SK-MEL-5 (cell line): ENCODE results near the gene ZC3H10. TPM values are rescaled to one million over a fixed set of nuclear protein-coding genes. Genes with fewer than 3 reads are reported as not detected.

Source experiments
- DNase-seq: peaks from one replicate; pipeline ENCODE4 v3.0.0-alpha.2; 2016; ENCODE audit warnings: low read depth, low spot score
- in situ Hi-C: cut with HindIII; loops from 2 replicates; pipeline ENCODE4 v1.10.0; 2016; ENCODE audit warnings: low sequenced_read_pairs, high pct_unique_total_duplicates, low pct_unique_long_range_greater_than_20kb
- total RNA-seq: library from RNA; depleted of rRNA; stranded (reverse); fragments of >200 nt; shearing (Covaris generic); gene quantifications from 2 replicates; pipeline ENCODE4 v1.2.3, GENCODE V29; 2014

Gene ZC3H10
- total RNA-seq, 1 experiment from 2014 or later: 7.3 TPM

DNA sequence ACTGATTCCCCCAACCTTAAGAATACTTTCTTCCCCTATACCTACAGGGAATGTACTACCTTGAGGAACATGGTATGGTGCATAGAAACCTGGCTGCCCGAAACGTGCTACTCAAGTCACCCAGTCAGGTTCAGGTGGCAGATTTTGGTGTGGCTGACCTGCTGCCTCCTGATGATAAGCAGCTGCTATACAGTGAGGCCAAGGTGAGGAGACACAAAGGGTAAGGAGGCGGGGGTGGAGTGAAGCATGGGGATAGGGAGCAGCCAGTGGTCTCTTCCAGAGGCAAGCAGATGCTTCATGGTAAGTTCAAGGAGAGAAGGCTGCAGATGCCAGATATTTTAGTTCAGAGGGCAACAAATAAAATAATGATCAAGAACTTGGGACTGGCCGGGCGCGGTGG is 20.3 kb upstream of the ZC3H10 start:
- DNase-seq: no peak
- in situ Hi-C loops: no loop called here

DNA sequence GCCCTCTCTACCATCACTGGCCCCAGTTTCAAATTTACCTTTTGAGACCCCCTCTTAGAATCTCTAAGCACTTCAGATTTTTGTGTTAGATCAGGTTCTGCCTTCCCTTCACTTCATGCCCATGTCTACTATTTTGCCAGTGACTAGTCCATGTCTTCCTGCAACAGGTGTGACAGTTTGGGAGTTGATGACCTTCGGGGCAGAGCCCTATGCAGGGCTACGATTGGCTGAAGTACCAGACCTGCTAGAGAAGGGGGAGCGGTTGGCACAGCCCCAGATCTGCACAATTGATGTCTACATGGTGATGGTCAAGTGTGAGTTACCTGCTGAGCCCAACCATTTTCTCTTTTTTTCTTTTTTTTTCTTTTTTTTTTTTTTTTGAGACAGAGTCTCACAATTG is 19.5 kb upstream of the ZC3H10 start:
- DNase-seq: no peak
- in situ Hi-C loops: no loop called here

DNA sequence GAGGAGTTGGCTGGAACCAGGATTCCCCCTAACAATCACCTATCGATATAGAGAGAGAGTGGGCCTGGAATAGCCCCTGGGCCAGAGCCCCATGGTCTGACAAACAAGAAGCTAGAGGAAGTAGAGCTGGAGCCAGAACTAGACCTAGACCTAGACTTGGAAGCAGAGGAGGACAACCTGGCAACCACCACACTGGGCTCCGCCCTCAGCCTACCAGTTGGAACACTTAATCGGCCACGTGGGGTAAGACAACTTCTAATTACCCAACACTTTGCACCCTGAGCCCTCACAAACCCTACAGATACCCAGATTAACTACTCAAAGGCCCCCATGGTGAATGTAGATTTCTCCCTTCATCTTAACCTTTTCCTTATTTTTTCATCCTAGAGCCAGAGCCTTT is 18.3 kb upstream of the ZC3H10 start:
- in situ Hi-C loops: no loop called here
- DNase-seq: no peak

DNA sequence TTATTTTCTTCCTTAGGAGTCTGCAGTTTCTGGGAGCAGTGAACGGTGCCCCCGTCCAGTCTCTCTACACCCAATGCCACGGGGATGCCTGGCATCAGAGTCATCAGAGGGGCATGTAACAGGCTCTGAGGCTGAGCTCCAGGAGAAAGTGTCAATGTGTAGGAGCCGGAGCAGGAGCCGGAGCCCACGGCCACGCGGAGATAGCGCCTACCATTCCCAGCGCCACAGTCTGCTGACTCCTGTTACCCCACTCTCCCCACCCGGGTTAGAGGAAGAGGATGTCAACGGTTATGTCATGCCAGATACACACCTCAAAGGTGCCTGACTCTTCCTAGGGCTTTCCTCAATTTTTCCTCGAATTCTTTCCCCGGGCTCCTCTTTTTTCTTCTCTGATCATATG is 17.0 kb upstream of the ZC3H10 start:
- in situ Hi-C loops: no loop called here
- DNase-seq: no peak

DNA sequence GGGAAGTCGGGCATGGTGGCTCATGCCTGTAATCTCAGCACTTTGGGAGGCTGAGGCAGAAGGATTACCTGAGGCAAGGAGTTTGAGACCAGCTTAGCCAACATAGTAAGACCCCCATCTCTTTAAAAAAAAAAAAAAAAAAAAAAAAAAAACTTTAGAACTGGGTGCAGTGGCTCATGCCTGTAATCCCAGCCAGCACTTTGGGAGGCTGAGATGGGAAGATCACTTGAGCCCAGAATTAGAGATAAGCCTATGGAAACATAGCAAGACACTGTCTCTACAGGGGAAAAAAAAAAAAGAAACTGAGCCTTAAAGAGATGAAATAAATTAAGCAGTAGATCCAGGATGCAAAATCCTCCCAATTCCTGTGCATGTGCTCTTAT is 15.4 kb upstream of the ZC3H10 start:
- no peak for DNase-seq
- in situ Hi-C loops: no loop called here

DNA sequence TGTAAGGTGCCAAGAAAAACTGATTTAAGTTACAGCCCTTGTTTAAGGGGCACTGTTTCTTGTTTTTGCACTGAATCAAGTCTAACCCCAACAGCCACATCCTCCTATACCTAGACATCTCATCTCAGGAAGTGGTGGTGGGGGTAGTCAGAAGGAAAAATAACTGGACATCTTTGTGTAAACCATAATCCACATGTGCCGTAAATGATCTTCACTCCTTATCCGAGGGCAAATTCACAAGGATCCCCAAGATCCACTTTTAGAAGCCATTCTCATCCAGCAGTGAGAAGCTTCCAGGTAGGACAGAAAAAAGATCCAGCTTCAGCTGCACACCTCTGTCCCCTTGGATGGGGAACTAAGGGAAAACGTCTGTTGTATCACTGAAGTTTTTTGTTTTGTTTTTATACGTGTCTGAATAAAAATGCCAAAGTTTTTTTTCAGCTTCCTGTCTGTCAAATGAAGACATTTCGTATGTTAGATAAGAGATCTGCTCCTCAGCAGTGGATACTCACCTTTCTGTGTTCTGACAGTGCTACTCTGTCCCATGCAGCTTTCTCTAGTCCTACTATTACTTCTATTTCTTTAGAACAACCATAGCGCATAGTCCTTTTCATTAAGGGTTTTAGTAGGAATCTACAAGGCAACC is 14.9 kb upstream of the ZC3H10 start:
- in situ Hi-C loops: no loop called here
- no peak for DNase-seq

DNA sequence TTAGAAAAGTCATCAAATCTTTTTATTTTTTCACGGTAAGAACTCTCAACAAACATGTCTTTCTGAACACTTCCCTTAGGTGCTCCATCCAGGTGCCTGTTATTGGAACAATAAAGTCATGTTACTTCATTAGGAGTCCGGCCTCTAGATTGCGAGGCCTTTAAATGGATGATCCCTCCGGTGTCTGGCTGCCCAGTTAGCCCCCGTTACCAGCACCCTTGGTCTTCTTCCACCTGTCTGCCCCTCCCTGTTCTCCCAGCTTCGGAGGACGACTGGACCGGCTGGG is 14.3 kb upstream of the ZC3H10 start:
- no peak for DNase-seq
- in situ Hi-C loops: no loop called here

DNA sequence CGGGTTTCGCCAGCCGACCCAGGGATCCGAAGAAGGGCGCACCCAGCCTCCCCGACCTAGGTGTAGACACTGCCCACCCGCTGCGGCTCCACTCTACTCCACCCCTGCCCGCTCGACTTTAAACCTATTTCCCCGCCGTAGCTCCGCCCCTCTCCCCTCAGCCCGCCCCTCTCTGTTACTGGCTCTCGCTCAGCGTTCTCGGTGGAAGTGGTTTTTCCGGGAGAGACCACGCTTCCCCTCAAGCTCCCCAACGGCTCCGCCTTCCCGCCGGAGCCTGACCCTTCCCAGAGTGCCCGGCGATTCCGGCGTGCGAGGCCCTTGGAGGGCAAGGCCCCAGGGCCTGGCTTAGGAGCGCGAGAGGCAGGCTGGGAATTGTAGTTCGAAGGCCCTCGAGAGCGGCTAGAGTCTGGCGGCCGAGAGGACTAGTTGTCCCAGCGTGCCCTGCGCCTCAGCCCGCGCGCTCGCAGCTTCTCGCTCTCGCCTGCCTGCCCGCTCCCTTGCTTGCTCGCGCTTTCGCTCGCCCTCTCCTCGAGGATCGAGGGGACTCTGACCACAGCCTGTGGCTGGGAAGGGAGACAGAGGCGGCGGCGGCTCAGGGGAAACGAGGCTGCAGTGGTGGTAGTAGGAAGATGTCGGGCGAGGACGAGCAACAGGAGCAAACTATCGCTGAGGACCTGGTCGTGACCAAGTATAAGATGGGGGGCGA is 13.8 kb upstream of the ZC3H10 start, which contains the start of gene PA2G4:
Gene PA2G4, plus strand, starts transcription at position 451 of the 706 bp plus-strand sequence. Its CDS starts 179 bp downstream, at position 630.
- DNase-seq: peak; percentile 99
- in situ Hi-C loops: no loop called here

DNA sequence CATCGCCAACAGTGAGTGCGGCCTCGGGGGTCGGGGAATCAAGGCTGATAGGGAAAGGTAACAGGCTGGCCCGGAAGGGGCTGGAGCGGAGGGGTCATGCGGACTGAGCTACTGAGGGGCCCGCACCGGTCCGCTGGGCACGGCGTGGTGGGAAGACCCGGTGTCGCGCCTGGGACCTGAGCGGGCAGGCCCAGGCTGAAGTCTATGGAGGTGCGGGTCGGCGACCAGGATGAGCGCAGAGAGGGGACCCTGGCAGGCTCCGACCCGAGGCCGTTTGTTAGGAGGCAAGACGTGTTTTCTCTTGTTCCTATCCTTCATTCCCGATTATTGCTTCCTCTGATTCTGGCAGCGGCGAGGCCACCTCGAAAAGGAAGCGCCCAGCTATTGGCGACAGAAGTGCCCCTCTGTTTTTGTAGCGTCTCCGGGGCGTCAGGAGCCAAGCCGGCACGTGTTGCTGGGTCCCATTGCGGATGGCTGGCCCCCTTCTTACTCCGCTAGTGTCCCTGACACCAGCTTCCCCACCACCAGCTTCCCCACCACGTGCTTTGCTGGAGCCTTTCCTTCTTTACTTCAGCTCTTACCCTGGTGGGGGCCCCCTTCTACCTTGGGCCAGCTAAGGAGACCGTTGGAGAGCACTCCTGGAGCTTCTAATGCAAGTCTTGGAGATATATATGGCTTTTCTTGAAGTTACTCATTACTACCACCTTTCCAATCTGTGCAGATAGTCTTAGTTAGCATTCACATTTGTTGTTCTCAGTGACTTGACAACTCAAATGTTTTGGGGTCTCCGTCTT is 13.1 kb upstream of the ZC3H10 start:
- peak; percentile 40 for DNase-seq
- in situ Hi-C loops: no loop called here

DNA sequence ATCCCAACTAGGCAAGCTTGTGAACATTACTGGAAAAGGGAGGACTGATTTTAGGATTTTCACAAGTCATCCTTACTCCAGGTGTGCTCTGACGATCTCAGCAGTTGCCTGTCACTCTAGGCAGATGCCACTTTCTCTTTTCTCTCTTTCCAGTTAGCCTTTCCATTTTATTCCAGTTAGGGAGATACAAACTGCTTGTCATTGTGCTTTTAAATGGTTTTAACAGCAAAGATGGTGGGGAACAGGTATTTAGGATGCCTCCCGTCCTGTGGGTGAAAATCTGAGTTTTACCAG is 12.5 kb upstream of the ZC3H10 start:
- no peak for DNase-seq
- in situ Hi-C loops: no loop called here

DNA sequence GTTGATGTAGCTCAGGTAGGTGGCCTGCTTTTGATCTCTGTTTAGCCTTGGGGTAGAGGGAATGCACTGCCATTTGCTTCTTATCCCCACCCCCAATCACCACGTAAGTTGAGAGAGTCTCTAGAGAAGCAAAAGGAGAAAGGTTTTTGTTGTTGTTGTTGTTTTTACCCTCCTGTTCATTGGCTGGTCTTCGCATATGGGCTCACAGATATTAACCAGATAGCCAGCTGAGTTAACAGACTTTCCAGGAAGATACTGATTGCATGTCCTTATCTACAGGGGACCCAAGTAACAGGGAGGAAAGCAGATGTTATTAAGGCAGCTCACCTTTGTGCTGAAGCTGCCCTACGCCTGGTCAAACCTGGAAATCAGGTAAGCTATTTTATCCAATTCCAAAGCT is 10.8 kb upstream of the ZC3H10 start:
- no peak for DNase-seq

DNA sequence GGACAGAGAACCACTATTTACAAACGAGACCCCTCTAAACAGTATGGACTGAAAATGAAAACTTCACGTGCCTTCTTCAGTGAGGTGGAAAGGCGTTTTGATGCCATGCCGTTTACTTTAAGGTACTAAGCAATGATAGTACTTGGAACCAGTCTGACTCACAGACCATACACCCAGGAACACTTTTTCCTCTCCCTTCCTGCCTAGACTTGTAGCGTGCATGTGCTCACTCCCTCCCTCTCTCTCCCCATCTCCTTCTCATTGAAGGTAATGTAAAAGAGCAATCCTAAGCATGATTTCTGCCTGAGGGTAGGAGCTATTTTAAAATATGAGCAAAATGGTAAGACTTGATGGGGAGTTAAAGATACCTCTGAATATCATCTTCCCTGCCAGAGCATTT is 7.5 kb upstream of the ZC3H10 start:
- DNase-seq: no peak
- in situ Hi-C loops: no loop called here

More for the DNA sequence above, 10.8 kb upstream of the ZC3H10 start:
- in situ Hi-C loops: no loop called here

DNA sequence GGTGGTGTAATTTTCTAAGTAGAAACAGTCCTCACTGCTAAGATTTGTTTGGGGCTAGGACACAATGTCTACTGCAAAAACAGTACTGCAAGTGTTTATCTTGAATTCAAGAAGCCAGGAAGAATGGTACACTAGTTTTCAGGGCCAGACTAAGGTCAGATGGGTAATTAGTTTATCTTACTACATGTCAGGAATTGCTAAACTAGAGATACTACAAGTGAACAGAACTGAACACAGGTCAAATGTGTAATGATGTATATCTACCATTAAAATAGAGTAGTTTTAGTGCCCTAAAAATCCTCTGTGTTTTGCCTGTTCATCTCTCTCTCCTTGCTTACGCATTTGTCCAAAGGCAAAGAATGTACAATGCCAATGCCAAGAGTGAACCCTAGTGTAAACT is 4.0 kb upstream of the ZC3H10 start:
- in situ Hi-C loops: no loop called here
- no peak for DNase-seq

DNA sequence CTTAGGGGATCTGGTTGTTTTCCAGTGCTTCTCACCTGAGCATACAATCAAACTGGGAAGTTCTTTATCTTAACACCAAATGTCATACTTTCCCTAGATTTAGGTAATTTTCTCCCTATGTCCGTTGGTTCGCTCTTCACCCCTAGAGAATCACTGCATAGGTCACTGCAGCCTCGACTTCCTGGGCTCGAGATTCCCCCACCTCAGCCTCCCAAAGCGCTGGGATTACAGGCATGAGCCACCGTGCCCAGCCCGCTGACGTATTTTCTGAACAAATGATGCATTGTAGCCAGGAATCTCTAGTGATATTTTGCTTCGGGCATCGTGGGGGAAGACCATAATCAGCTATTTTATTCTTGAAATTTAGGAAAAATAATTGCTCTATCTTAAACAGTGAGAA is 2.7 kb upstream of the ZC3H10 start:
- peak; percentile 96 for DNase-seq
- in situ Hi-C loops: loop anchor here (5.0 kb wide), 1 partner anchor 77 kb away; no protein-coding TSS in a partner anchor

DNA sequence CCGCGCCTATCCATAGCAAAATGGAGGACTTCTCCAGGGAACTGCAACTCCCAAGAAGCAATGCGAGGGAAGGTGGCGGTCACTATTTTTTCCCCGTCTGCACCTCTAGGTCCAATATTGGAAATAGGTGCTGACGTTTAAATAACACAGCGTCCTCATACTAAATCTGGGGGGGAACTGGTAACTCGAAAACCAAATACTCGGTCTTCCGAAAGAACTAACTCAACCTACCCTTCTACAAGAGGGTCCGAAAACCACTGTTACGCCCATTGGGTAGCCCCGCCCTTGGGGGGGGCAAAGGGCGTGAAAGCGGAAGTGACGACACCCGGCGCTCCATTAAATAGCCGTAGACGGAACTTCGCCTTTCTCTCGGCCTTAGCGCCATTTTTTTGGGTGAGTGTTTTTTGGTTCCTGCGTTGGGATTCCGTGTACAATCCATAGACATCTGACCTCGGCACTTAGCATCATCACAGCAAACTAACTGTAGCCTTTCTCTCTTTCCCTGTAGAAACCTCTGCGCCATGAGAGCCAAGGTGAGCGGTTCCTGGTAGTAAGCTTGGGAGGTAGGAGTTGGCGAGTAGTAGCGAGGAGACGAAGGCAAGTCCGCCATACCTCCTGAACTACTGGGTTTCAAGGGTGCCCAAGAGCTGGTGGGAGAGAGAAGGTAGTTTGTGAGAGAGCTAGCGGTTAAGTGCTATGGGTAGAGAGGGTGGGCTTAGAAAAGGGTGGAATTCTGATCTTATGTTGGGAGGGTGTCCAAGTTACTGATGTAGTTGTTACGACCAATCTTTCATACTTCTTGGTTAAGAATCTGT is 1.6 kb upstream of the ZC3H10 start, which contains the start of gene RPL41:
Gene RPL41, plus strand, starts transcription at position 367 of the 815 bp plus-strand sequence.
- in situ Hi-C loops: loop anchor here (5.0 kb wide), 1 partner anchor 76 kb away; no protein-coding TSS in a partner anchor

DNA sequence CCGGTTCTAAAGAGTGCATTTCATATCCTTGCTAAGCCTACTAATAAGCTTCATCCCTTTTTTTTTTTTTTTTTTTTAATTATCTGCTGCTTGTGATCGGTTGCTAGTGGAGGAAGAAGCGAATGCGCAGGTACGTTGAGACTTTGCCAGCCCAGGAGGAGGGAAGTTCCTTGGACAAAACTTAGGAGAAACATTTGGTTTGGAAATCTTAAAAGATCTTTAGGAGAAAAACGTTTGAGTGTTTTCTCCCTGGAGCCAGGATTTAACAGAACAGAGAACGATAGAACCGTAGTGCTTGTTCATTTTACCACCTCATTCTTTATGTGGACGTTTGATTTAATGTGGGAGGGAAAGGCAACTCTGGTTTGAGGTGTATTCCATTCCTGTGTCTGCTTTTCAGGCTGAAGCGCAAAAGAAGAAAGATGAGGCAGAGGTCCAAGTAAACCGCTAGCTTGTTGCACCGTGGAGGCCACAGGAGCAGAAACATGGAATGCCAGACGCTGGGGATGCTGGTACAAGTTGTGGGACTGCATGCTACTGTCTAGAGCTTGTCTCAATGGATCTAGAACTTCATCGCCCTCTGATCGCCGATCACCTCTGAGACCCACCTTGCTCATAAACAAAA is 872 bp upstream of the ZC3H10 start:
- in situ Hi-C loops: loop anchor here (5.0 kb wide), 1 partner anchor 75 kb away; no protein-coding TSS in a partner anchor
- DNase-seq: peak; percentile 21

More for the DNA sequence above, 1.6 kb upstream of the ZC3H10 start, which contains the start of gene RPL41:
- peak; percentile 95 for DNase-seq

DNA sequence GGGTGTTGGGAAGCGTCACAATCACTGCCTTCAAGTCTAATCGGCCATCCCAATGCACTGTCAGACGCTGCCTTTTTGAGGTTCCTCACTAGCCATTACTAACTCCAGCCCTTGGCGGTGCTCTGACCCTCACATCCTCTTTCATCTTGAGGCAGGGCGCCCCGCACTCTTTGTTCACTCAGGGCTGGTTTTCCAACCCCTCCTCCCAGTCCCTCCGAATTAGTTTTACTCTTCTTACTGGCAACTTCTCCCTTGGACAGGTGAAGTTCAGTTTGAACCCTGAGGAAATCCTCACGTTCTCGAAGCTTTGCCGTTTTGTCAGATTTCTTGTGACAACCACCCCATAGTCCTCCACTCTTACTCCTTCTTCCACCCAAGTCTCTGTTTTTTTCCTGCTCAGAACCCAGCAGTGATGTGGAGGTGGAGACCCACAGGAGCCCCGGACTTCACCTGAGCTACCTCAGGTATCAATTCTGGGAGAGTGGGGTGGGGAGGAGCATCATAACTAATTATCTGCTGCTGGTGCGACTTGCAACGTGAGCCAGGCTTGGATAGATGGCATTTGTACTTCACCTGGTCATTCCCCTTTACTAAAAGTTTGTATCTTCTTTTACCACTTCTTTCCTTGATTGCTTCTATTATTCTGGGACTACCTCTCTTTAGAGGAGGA is 757 bp downstream of the ZC3H10 start:
- in situ Hi-C loops: loop anchor here (5.0 kb wide), 1 partner anchor 73 kb away; no protein-coding TSS in a partner anchor
- DNase-seq: no peak
